Activated CD8-positive, alpha-beta T cell treated with anti-CD3 and anti-CD28 coated beads for 36 hours (primary cell): ENCODE data around the gene SEMA4C. TPM values are rescaled to one million over a fixed set of nuclear protein-coding genes. Genes with fewer than 3 reads are reported as not detected.
A peak's percentile ranks its signal among the peaks of the same experiment; 100 is the strongest.

ENCODE experiments used
- ATAC-seq: fragments of 200-7000 bp; cut with Tn5 transposase; one replicate; pipeline ENCODE4 v1.10.0; 2021; ENCODE audit warnings: mild to moderate bottlenecking, moderate library complexity
- CTCF ChIA-PET: fragments of 350-600 bp; sonication (Branson Sonifier 250); formaldehyde crosslinking; loops from one replicate; lab custom pipeline; 2021; ENCODE audit warnings: antibody characterized with exemption; lab: Charles Lee
- POLR2A ChIA-PET: fragments of 350-600 bp; sonication (Branson Sonifier 250); formaldehyde crosslinking; loops from one replicate; lab custom pipeline; 2021; ENCODE audit warnings: antibody characterized with exemption; lab: Charles Lee
- DNase-seq: peaks from one replicate; pipeline ENCODE4 v3.0.0-alpha.2; 2020
- H3K27ac Mint-ChIP-seq: one replicate; pipeline ENCODE4 v1.8.0; 2021; ENCODE audit warnings: mild to moderate bottlenecking, mixed read lengths
- H3K27me3 Mint-ChIP-seq: one replicate; pipeline ENCODE4 v1.8.0; 2021; ENCODE audit warnings: mixed read lengths
- H3K36me3 Mint-ChIP-seq: one replicate; pipeline ENCODE4 v1.8.0; 2021; ENCODE audit warnings: low read depth, mixed read lengths
- H3K4me1 Mint-ChIP-seq: one replicate; pipeline ENCODE4 v1.8.0; 2021; ENCODE audit warnings: low read depth, mixed read lengths
- H3K4me3 Mint-ChIP-seq: one replicate; pipeline ENCODE4 v1.8.0; 2021; ENCODE audit warnings: mild to moderate bottlenecking, moderate library complexity, mixed read lengths
- H3K9me3 Mint-ChIP-seq: one replicate; pipeline ENCODE4 v1.8.0; 2021; ENCODE audit warnings: mixed read lengths
- CTCF ChIP-seq: fragments of 200-600 bp; IDR thresholded peaks from one replicate; pipeline ENCODE4 v1.8.0; 2022; ENCODE audit warnings: antibody characterized with exemption, mild to moderate bottlenecking
- intact Hi-C: fragments of 100-400 bp; cut with micrococcal nuclease; formaldehyde crosslinking; loops from one replicate; pipeline ENCODE4 v1.10.0; 2022
- total RNA-seq, 2 experiments: library from RNA; stranded (reverse); gene quantifications; one replicate each; pipeline ENCODE4 v1.2.3, GENCODE V29; 2021

SEMA4C gene
- total RNA-seq, 2 experiments from 2014 or later: 10.4 to 12.4 TPM

GRCh38 chr2:96875498-96876268, 5.8 kb upstream of the SEMA4C start:
- no peak for TF ChIP-seq CTCF
- H3K36me3 Mint-ChIP-seq: no peaks in the 10 kb centered on the region
- ATAC-seq (no peak), DNase-seq (no peak)
- ChIA-PET POLR2A (no interaction called here), CTCF (interaction anchor here (1.6 kb wide), 1 partner anchor 66 kb away, joined by 4 read pairs; no protein-coding TSS in a partner anchor)
- intact Hi-C loops: no loop called here
- no peak overlapping the region for H3K4me3 Mint-ChIP-seq
- H3K27ac Mint-ChIP-seq: no peak overlapping the region
- peaks cover 45% of the 10 kb centered on the region for H3K4me1 Mint-ChIP-seq
- no peaks in the 10 kb centered on the region for H3K9me3 Mint-ChIP-seq
- peaks cover 1% of the 10 kb centered on the region for H3K27me3 Mint-ChIP-seq

- Mint-ChIP-seq H3K4me1 (peaks cover 50% of the 10 kb centered on the region), H3K4me3 (no peak overlapping the region), H3K27me3 (peaks cover 3% of the 10 kb centered on the region), H3K9me3 (no peaks in the 10 kb centered on the region), H3K36me3 (no peaks in the 10 kb centered on the region), H3K27ac (peak overlapping the region; percentile 62)
- CTCF ChIA-PET: interaction anchor here (1.2 to 2.0 kb wide), 4 partner anchors 16 to 82 kb away, joined by 3 to 14 read pairs (median 4); partner anchors contain the start of gene ANKRD39
- no peak for TF ChIP-seq CTCF
- POLR2A ChIA-PET: interaction anchor here (1.2 to 2.2 kb wide), 3 partner anchors 11 to 68 kb away, joined by 4 to 9 read pairs (median 4); partner anchors contain the start of gene ANKRD39
- intact Hi-C loops: no loop called here
- ATAC-seq (peak; percentile 46), DNase-seq (peak; percentile 53)
Measured at GRCh38 chr2:96874198-96874831, 4.4 kb upstream of the SEMA4C start.

GRCh38 chr2:96873651-96874096, 3.8 kb upstream of the SEMA4C start:
- H3K36me3 Mint-ChIP-seq: no peaks in the 10 kb centered on the region
- ChIA-PET POLR2A (interaction anchor here (1.2 to 2.2 kb wide), 3 partner anchors 12 to 69 kb away, joined by 4 to 9 read pairs (median 4); partner anchors contain the start of gene ANKRD39), CTCF (interaction anchor here (1.1 to 7.1 kb wide), 5 partner anchors 16 to 86 kb away, joined by 3 to 61 read pairs (median 5); partner anchors contain the start of gene ANKRD39)
- H3K4me3 Mint-ChIP-seq: no peak overlapping the region
- H3K27me3 Mint-ChIP-seq: peaks cover 3% of the 10 kb centered on the region
- no peaks in the 10 kb centered on the region for H3K9me3 Mint-ChIP-seq
- H3K4me1 Mint-ChIP-seq: peaks cover 50% of the 10 kb centered on the region
- no peak for DNase-seq
- no peak overlapping the region for H3K27ac Mint-ChIP-seq
- ATAC-seq: no peak
- intact Hi-C loops: no loop called here
- TF ChIP-seq CTCF: no peak

- DNase-seq (peak; percentile 44), ATAC-seq (no peak)
- Mint-ChIP-seq H3K9me3 (no peaks in the 10 kb centered on the region), H3K4me1 (peaks cover 50% of the 10 kb centered on the region), H3K36me3 (no peaks in the 10 kb centered on the region), H3K4me3 (no peak overlapping the region), H3K27me3 (peaks cover 3% of the 10 kb centered on the region), H3K27ac (no peak overlapping the region)
- intact Hi-C loops: no loop called here
- POLR2A ChIA-PET: interaction anchor here (0.6 to 2.2 kb wide), 3 partner anchors 15 to 70 kb away, joined by 3 to 9 read pairs (median 4); partner anchors contain the start of gene ANKRD39
- no peak for TF ChIP-seq CTCF
- CTCF ChIA-PET: interaction anchor here (1.1 to 7.1 kb wide), 5 partner anchors 15 to 87 kb away, joined by 3 to 61 read pairs (median 14); partner anchors contain the start of gene ANKRD39
Measured at GRCh38 chr2:96872591-96873349, 2.9 kb upstream of the SEMA4C start.
